ENCODE measurements around the gene SMOC2.

Gene SMOC2

DNA sequence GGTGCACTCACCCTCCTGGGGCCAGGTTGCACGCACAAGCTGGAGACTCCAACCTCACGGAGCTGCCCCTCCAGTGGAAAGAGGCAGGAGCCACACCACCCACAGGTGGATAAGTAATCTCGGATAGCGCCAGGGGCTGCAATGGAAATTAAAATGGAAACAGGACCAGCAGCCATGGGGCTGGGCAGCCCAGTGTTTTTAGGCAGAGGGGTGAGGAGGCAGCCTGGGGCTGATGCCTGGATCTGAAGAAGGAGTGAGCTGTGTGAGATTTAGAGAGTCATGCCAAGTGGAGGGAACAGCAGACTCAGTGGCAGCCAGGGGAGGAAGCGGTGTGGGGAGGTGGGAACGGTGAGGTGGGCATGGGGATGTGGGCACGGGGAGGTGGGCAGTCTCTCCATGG lies 275.6 kb downstream of the SMOC2 start:
- no peak for DNase-seq

DNA sequence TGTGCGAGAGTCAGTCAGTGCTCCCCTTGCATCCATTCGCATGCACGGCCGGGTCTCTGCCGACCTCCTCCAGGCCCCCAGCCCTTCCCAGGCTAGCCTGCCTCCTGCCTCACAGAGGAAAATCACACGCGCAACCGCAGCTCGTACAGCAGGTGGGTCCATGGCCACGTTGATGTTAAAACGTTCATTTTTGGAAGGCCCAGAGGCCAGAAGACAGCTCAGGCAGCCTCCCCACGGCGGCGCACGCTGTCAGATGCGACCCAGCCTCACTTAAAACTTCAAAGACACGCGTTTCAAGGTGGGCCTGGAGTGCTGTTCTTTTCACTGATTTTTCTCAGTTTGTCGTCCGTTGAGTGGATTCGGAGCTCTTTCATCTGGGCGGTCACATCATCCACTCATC lies 276.5 kb downstream of the SMOC2 start:
- no peak for DNase-seq

Data from fibroblast of skin of scalp (primary cell).